ENCODE data around the gene PAK1. TPM values are rescaled to one million over a fixed set of nuclear protein-coding genes. Genes with fewer than 3 reads are reported as not detected.

The PAK1 gene
- total RNA-seq, 1 donor from 2014 or later = 7.7 TPM

DNA sequence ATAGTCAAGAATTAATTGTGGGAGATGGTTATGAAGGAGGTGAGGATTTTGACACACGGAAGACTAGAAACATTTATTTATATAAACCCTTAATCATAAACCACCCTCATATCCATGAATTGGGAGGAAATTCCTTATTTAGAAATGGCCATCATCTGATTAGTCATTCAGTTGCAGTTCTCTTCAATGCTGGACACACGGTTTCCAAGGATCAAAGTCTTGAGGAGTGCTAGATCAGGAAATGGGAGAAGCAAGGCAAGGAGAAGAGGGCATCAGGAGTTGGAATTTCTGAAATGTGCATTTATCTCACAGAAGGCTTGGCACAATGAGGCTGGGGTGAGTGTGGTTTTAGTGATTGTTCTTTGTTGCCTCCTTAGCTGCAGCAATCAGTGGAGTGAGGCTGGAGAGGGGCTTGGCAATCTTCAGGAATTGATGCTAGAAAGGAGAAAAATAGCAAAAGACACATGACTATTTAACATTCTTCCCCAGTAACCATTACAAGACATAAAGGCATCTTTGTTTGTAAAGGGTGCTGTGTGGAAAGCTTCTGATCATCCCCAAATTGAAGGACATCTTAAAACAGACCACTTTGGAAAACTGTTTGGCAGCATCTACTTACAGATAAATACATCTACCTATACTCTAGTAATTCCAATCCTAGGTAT lies 150.8 kb downstream of the PAK1 start:
- no peak for DNase-seq
- H3K27ac ChIP-seq (replicated peaks) = no peak overlapping the region

DNA sequence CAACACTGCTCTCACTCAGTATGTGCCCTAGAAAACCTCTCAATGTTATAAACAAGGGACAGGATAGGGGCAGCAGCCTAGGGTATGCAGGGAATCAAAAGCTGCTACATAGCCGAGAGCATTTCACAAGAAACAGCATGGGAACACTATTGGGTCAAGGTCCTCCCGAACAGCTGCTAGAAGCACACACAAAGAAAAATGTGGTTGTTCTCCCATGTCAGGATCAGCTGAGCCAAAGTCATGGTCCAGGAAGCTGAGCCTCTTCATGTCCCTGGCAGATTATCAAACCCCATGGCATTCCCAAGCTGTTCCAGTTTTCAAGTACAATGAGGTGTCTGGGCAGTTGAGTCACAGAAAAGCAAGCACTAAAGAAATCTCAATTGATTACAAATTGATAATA lies 151.4 kb downstream of the PAK1 start:
- TF ChIP-seq, protein P1, sequence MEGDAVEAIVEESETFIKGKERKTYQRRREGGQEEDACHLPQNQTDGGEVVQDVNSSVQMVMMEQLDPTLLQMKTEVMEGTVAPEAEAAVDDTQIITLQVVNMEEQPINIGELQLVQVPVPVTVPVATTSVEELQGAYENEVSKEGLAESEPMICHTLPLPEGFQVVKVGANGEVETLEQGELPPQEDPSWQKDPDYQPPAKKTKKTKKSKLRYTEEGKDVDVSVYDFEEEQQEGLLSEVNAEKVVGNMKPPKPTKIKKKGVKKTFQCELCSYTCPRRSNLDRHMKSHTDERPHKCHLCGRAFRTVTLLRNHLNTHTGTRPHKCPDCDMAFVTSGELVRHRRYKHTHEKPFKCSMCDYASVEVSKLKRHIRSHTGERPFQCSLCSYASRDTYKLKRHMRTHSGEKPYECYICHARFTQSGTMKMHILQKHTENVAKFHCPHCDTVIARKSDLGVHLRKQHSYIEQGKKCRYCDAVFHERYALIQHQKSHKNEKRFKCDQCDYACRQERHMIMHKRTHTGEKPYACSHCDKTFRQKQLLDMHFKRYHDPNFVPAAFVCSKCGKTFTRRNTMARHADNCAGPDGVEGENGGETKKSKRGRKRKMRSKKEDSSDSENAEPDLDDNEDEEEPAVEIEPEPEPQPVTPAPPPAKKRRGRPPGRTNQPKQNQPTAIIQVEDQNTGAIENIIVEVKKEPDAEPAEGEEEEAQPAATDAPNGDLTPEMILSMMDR (IDR thresholded peaks at IDR 0.05; ENCODE audit: borderline replicate concordance) = no peak
- Histone ChIP-seq H3K36me3 (peaks cover 8% of the 10 kb centered on the region), H3K4me1 (peaks cover 4% of the 10 kb centered on the region), H3K4me3 (no peak overlapping the region), H3K9me3 (replicated peaks) (peaks cover under 1% of the 10 kb centered on the region), H3K27ac (replicated peaks) (no peak overlapping the region), H3K27me3 (ENCODE audit: low read depth) (no peaks in the 10 kb centered on the region)
- intact Hi-C loops (cut with micrococcal nuclease) = no loop called here
- no peak for DNase-seq

More for the DNA sequence above, 150.8 kb downstream of the PAK1 start:
- H3K36me3 ChIP-seq = peaks cover 8% of the 10 kb centered on the region
- TF ChIP-seq, protein P1 (IDR thresholded peaks at IDR 0.05; ENCODE audit: borderline replicate concordance) = no peak
- H3K4me3 ChIP-seq = no peak overlapping the region
- intact Hi-C loops (cut with micrococcal nuclease) = no loop called here
- peaks cover 3% of the 10 kb centered on the region for H3K9me3 ChIP-seq (replicated peaks)
- no peaks in the 10 kb centered on the region for H3K27me3 ChIP-seq (ENCODE audit: low read depth)
- peaks cover 4% of the 10 kb centered on the region for H3K4me1 ChIP-seq

DNA sequence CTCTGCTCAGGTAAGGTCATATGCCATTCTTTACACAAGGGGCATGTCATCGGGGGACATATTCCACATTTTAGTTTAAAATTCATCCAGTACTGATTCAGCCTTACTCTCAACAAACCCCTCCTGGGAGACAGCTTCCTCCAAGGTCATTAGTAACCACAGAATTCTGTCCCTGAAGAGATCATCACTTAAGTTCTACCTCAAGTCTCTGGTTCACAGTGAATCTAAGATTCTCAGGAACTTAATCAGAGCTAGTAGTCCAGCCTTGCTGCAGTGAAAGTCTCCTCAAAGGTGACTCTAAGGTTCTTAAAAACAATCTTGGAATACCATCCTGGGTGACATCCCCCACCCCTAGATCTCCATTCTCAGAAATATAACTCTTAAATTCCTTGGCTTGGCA lies 153.5 kb downstream of the PAK1 start:
- Histone ChIP-seq H3K9me3 (replicated peaks) (no peaks in the 10 kb centered on the region), H3K27ac (replicated peaks) (no peak overlapping the region), H3K4me3 (no peak overlapping the region), H3K27me3 (ENCODE audit: low read depth) (no peaks in the 10 kb centered on the region), H3K36me3 (no peaks in the 10 kb centered on the region), H3K4me1 (peaks cover 4% of the 10 kb centered on the region)
- no peak for DNase-seq
- intact Hi-C loops (cut with micrococcal nuclease) = no loop called here
- TF ChIP-seq, protein P1 (IDR thresholded peaks at IDR 0.05; ENCODE audit: borderline replicate concordance) = no peak

DNA sequence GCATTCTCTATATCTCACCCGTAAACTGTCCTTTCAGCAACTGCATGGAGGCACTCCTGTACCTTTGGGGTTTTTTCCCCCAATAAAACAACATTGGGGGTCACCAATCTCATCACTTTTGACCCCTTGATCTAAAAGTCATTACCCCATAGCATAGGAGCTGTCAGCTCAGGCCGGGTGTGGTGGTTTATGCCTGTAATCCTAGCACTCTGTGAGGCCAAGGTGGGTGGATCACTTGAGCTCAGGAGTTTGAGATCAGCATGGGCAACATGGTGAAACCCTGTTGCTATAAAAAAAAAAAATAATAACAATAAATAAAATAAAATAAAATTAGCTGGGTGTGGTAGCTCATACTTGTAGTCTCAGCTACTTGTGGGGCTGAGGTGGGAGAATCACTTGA lies 155.3 kb downstream of the PAK1 start:
- intact Hi-C loops (cut with micrococcal nuclease) = no loop called here
- H3K36me3 ChIP-seq = no peaks in the 10 kb centered on the region

DNA sequence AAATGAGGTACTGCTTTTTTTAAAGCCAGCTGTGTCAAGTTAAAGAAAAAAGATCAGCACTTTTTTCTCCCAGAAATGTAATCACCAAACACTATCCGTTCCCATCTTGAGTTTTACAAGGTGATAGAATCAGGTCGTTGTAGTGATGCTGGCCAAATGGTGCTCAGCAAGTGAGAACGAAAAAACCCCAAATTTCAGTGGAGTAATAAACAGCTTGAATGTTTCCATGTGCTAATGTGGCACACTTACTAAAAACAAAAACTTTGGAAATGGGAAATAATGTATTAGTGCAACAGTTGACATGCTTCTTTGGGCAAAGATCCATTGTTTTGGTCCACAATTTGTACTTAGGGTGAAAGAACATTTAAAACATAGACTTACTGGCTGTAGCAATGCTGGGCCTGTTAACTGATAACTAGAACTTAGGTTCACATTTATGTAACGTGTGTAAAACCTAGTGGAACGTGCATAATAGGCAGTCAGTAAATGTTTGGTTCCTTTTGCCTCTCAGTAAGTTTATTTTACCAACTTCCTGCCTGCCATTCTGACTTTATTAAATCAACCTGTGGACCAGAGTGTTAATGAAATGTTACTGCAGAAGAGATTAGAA lies 157.1 kb downstream of the PAK1 start:
- H3K4me1 ChIP-seq = no peaks in the 10 kb centered on the region
- H3K36me3 ChIP-seq = no peaks in the 10 kb centered on the region
- intact Hi-C loops (cut with micrococcal nuclease) = no loop called here
- no peak overlapping the region for H3K4me3 ChIP-seq
- TF ChIP-seq, protein P1 (IDR thresholded peaks at IDR 0.05; ENCODE audit: borderline replicate concordance) = no peak
- no peak overlapping the region for H3K27ac ChIP-seq (replicated peaks)
- H3K9me3 ChIP-seq (replicated peaks) = no peaks in the 10 kb centered on the region
- no peaks in the 10 kb centered on the region for H3K27me3 ChIP-seq (ENCODE audit: low read depth)
- no peak for DNase-seq

More for the DNA sequence above, 155.3 kb downstream of the PAK1 start:
- Histone ChIP-seq H3K9me3 (replicated peaks) (no peaks in the 10 kb centered on the region), H3K27me3 (ENCODE audit: low read depth) (no peaks in the 10 kb centered on the region), H3K4me3 (no peak overlapping the region), H3K4me1 (peaks cover 4% of the 10 kb centered on the region), H3K27ac (replicated peaks) (no peak overlapping the region)
- TF ChIP-seq, protein P1 (IDR thresholded peaks at IDR 0.05; ENCODE audit: borderline replicate concordance) = no peak
- no peak for DNase-seq

All from left ventricle myocardium inferior (tissue), 1 donor.